Peyer's patch (tissue), 4 donors: ENCODE results near the gene BICC1.

Experiments
- POLR2A ChIP-seq, 2 donors: fragments of 450-650 bp; IDR thresholded peaks; one replicate each; pipeline ENCODE4 v1.5.1; 2017; ENCODE audit warnings: antibody characterized with exemption in 2 of 2, mild to moderate bottlenecking in 2 of 2, moderate library complexity in 2 of 2
- TF ChIP-seq, protein P1 (sequence below), 6 experiments: fragments of 450-650 bp in 4 of 6; fragments of 200-600 bp in 2 of 6; sonication (generic) in 1 of 6; IDR thresholded peaks; one replicate each; pipeline ENCODE4 v1.5.1; 2017 to 2019; ENCODE audit warnings: antibody characterized with exemption in 6 of 6, mild to moderate bottlenecking in 3 of 6, moderate library complexity in 1 of 6

DNA sequence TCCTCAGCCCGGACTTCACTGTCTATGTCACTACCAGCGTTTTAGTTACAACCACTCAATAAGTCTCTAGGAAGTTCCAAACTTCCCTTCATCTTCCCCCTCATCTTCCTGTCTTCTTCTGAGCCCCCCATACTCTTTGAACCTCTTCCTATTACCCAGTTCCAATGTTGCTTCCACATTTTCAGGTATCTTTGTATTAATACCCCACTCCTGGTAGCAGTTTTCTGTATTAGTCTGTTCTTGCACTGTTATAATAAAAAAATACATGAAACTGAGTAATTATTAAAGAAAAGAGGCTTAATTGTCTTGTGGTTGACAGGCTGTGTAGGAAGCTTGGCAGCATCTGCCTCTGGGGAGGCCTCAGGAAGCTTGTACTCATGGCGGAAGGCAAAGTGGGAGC is 218.6 kb downstream of the BICC1 start:
- TF ChIP-seq, protein P1, sequence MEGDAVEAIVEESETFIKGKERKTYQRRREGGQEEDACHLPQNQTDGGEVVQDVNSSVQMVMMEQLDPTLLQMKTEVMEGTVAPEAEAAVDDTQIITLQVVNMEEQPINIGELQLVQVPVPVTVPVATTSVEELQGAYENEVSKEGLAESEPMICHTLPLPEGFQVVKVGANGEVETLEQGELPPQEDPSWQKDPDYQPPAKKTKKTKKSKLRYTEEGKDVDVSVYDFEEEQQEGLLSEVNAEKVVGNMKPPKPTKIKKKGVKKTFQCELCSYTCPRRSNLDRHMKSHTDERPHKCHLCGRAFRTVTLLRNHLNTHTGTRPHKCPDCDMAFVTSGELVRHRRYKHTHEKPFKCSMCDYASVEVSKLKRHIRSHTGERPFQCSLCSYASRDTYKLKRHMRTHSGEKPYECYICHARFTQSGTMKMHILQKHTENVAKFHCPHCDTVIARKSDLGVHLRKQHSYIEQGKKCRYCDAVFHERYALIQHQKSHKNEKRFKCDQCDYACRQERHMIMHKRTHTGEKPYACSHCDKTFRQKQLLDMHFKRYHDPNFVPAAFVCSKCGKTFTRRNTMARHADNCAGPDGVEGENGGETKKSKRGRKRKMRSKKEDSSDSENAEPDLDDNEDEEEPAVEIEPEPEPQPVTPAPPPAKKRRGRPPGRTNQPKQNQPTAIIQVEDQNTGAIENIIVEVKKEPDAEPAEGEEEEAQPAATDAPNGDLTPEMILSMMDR (IDR thresholded peaks at IDR 0.05) = no peak
- no peak for TF ChIP-seq POLR2A (IDR thresholded peaks at IDR 0.05)
